ENCODE measurements around the gene COMMD9. TPM values are rescaled to one million over a fixed set of nuclear protein-coding genes. Genes with fewer than 3 reads are reported as not detected.
"Not testable (repeated sequence)": the region's sequence is repeated elsewhere in the genome, so short reads cannot be mapped to it uniquely, and the experiment has no call there.

COMMD9 gene
- total RNA-seq, 2 donors from 2014 or later = 26.3 to 32.8 TPM

DNA sequence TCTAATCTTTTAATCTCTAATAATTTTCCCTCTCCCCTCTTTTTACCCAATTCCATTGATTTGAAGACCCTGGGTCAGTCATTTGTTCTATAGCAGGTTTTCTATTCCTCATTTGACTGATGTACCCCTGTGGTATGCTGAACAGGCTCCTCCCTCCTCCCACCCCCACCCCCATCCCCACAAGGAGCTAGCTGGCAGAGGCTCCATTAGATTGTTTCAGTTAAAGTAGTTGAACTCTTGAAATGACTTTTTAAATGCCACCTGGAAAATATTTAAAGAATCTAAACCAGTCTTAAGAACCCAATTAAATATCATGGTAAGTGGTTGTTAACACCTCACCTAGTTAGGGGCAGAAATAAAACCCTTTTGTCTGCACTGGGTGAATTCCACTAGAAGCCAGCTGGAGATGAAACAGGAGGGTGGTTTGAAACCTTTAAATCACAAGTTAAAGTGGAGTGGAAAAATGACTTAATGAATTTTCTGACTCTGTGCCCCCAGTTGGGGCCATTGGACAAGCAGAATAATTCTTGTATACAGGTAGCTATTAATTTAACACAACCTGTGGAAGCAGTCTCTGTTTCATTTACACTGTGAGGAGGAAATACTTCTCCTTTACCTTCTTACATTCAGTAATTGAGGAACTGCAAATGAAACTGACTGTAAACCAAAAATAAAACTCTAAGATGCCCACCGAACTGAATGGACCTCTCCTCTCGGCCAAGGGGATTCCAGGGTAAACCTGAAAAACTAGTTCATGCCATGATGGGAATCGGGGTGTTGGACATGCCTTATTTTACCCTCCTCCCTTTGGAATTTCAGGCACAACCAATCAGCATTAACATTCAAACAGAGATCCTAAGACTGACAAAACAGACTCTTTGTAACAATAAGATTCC lies 37.5 kb upstream of the COMMD9 start:
- DNase-seq (ENCODE audit: low spot score) = no peak
- Histone ChIP-seq H3K36me3 (no peaks in the 10 kb centered on the region), H3K27me3 (no peaks in the 10 kb centered on the region), H3K4me1 (no peaks in the 10 kb centered on the region), H3K9me3 (no peaks in the 10 kb centered on the region), H3K27ac (no peak overlapping the region), H3K4me3 (no peak overlapping the region)
- TF ChIP-seq, protein P1, sequence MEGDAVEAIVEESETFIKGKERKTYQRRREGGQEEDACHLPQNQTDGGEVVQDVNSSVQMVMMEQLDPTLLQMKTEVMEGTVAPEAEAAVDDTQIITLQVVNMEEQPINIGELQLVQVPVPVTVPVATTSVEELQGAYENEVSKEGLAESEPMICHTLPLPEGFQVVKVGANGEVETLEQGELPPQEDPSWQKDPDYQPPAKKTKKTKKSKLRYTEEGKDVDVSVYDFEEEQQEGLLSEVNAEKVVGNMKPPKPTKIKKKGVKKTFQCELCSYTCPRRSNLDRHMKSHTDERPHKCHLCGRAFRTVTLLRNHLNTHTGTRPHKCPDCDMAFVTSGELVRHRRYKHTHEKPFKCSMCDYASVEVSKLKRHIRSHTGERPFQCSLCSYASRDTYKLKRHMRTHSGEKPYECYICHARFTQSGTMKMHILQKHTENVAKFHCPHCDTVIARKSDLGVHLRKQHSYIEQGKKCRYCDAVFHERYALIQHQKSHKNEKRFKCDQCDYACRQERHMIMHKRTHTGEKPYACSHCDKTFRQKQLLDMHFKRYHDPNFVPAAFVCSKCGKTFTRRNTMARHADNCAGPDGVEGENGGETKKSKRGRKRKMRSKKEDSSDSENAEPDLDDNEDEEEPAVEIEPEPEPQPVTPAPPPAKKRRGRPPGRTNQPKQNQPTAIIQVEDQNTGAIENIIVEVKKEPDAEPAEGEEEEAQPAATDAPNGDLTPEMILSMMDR (IDR thresholded peaks at IDR 0.05) = no peak

DNA sequence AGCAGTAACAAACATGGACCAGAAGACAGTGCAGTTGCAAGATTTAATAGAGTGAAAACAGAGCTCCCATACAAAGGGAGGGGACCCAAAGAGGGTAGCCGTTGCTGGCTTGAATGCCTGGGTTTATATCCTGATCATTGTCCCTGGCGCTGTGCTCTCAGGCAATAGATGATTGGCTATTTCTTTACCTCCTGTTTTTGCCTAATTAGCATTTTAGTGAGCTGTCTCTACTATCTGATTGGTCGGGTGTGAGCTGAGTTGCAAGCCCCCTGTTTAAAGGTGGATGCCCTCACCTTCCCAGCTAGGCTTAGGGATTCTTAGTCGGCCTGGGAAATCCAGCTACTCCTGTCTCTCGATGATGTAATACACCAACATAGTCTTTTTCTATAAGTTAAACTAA lies 36.2 kb upstream of the COMMD9 start:
- not testable (repeated sequence) for H3K27ac ChIP-seq; H3K27me3 ChIP-seq; H3K4me1 ChIP-seq; H3K36me3 ChIP-seq; DNase-seq (ENCODE audit: low spot score); H3K9me3 ChIP-seq; H3K4me3 ChIP-seq

- not testable (repeated sequence) for H3K27ac ChIP-seq; H3K4me1 ChIP-seq; H3K27me3 ChIP-seq; H3K36me3 ChIP-seq; H3K9me3 ChIP-seq; H3K4me3 ChIP-seq; DNase-seq (ENCODE audit: low spot score)
Measured at GRCh38 chr11:36324956-36325355, 35.7 kb upstream of the COMMD9 start.

- TF ChIP-seq, protein P1 (IDR thresholded peaks at IDR 0.05) = no peak
- H3K36me3 ChIP-seq = no peaks in the 10 kb centered on the region
- H3K4me3 ChIP-seq = no peak overlapping the region
- no peaks in the 10 kb centered on the region for H3K27me3 ChIP-seq
- H3K4me1 ChIP-seq = no peaks in the 10 kb centered on the region
- H3K9me3 ChIP-seq = no peaks in the 10 kb centered on the region
- no peak for DNase-seq (ENCODE audit: low spot score)
- H3K27ac ChIP-seq = no peak overlapping the region
Measured at GRCh38 chr11:36317992-36318391, 28.8 kb upstream of the COMMD9 start.

DNA sequence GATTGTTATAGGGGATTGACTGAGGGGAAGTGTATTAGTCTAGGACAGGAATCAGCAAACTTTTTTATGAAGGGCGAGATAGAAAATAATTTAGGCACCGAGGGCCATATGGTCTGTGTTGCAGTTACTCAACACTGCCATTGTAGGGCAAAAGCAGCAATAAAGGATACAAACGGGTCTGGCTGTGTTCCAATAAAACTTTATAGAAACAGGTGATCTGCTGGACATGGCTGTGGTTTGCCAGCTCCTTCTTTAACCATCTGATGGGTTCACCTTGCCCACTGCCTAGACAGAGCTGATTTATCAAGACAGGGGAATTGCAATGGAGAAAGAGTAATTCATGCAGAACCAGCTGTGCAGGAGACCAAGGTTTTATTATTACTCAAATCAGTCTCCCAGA lies 26.8 kb upstream of the COMMD9 start:
- no peaks in the 10 kb centered on the region for H3K36me3 ChIP-seq
- DNase-seq (ENCODE audit: low spot score) = no peak
- no peaks in the 10 kb centered on the region for H3K27me3 ChIP-seq
- TF ChIP-seq, protein P1 (IDR thresholded peaks at IDR 0.05) = no peak
- no peak overlapping the region for H3K4me3 ChIP-seq
- no peaks in the 10 kb centered on the region for H3K4me1 ChIP-seq
- no peak overlapping the region for H3K27ac ChIP-seq
- H3K9me3 ChIP-seq = no peaks in the 10 kb centered on the region

DNA sequence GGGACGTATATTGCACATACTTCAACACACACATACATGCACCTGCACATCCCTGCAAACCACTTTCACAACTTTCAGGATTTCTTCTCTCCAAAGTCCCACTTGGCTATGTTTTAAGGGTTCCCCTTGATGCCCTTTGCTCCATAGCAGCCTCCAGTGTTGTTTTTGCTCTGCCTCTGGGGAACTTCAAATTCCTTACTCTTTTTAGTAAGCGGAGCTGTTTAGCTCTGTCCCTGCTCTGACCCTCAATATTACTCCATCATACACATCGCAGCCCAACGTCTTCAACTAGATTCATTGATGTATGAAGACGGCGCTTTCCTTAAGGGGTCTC lies 25.2 kb upstream of the COMMD9 start:
- TF ChIP-seq, protein P1 (IDR thresholded peaks at IDR 0.05) = no peak
- no peak for DNase-seq (ENCODE audit: low spot score)
- no peaks in the 10 kb centered on the region for H3K27me3 ChIP-seq
- H3K4me1 ChIP-seq = no peaks in the 10 kb centered on the region
- no peaks in the 10 kb centered on the region for H3K9me3 ChIP-seq
- H3K27ac ChIP-seq = no peak overlapping the region
- no peak overlapping the region for H3K4me3 ChIP-seq
- no peaks in the 10 kb centered on the region for H3K36me3 ChIP-seq

Data from right atrium auricular region (tissue), 2 donors.